MM.1S (cell line): ENCODE results near the gene GPHN.

Source experiments
- DNase-seq: peaks from one replicate; pipeline ENCODE4 v3.0.0-alpha.2; 2015
- H2AFZ ChIP-seq: fragments of 300-600 bp; sonication (generic); 2 replicates; pipeline ENCODE4 v1.6.0; 2016; ENCODE audit warnings: antibody characterized with exemption, low read length
- H3F3A ChIP-seq: fragments of 300-600 bp; sonication (generic); 2 replicates; pipeline ENCODE4 v1.6.1; 2016; ENCODE audit warnings: mild to moderate bottlenecking, antibody characterized with exemption, low read length, moderate library complexity, mixed read lengths; ENCODE audit not compliant: insufficient read depth
- H3K27ac ChIP-seq: fragments of 300-600 bp; sonication (generic); 2 replicates; pipeline ENCODE4 v1.5.1; 2016; ENCODE audit warnings: mild to moderate bottlenecking, low read length
- H3K27me3 ChIP-seq: fragments of 300-600 bp; sonication (generic); replicated peaks from 2 replicates; pipeline ENCODE4 v1.6.0; 2016; ENCODE audit warnings: low read length; ENCODE audit not compliant: insufficient read depth
- H3K36me3 ChIP-seq: fragments of 300-600 bp; sonication (generic); replicated peaks from 2 replicates; pipeline ENCODE4 v1.6.1; 2016; ENCODE audit warnings: mild to moderate bottlenecking, low read length, mixed read lengths; ENCODE audit not compliant: insufficient read depth
- H3K4me1 ChIP-seq: fragments of 300-600 bp; sonication (generic); 2 replicates; pipeline ENCODE4 v1.6.1; 2016; ENCODE audit warnings: low read length, mixed read lengths
- H3K4me2 ChIP-seq: fragments of 300-600 bp; sonication (generic); 2 replicates; pipeline ENCODE4 v1.6.0; 2016; ENCODE audit warnings: low read depth, low read length
- H3K4me3 ChIP-seq: fragments of 300-600 bp; sonication (generic); 2 replicates; pipeline ENCODE4 v1.5.1; 2016; ENCODE audit warnings: low read length, mixed read lengths
- H3K79me2 ChIP-seq: fragments of 300-600 bp; sonication (generic); 2 replicates; pipeline ENCODE4 v1.6.1; 2016; ENCODE audit warnings: mixed run types, low read length, mixed read lengths
- H3K9ac ChIP-seq: fragments of 300-600 bp; sonication (generic); 2 replicates; pipeline ENCODE4 v1.6.1; 2016; ENCODE audit warnings: low read length, mixed read lengths
- H3K9me2 ChIP-seq: fragments of 300-600 bp; sonication (generic); replicated peaks from 2 replicates; pipeline ENCODE4 v1.6.1; 2016; ENCODE audit warnings: mild to moderate bottlenecking, low read length, mixed read lengths; ENCODE audit not compliant: insufficient read depth
- H3K9me3 ChIP-seq: fragments of 300-600 bp; sonication (generic); replicated peaks from 2 replicates; pipeline ENCODE4 v1.6.1; 2016; ENCODE audit warnings: mild to moderate bottlenecking, low read length, mixed read lengths; ENCODE audit not compliant: insufficient read depth
- H4K20me1 ChIP-seq: fragments of 300-600 bp; sonication (generic); 2 replicates; pipeline ENCODE4 v1.6.1; 2016; ENCODE audit warnings: mild to moderate bottlenecking, low read length, moderate library complexity, mixed read lengths; ENCODE audit not compliant: insufficient read depth
- EZH2 ChIP-seq: fragments of 300-600 bp; sonication (generic); optimal IDR thresholded peaks from 2 replicates; pipeline ENCODE3; 2017; ENCODE audit warnings: low read depth, mild to moderate bottlenecking, antibody characterized with exemption, low read length, mixed read lengths
- EZH2phosphoT487 ChIP-seq: fragments of 300-600 bp; sonication (generic); IDR thresholded peaks from 2 replicates; pipeline ENCODE4 v1.6.1; 2018; ENCODE audit warnings: antibody characterized with exemption, low read length
- TF ChIP-seq, protein P1 (sequence below): fragments of 300-600 bp; sonication (generic); IDR thresholded peaks from 2 replicates; pipeline ENCODE4 v1.5.1; 2016; ENCODE audit warnings: antibody characterized with exemption, low read length, mixed read lengths

Gene GPHN

GRCh38 chr14:66696326-66696725 is 188.4 kb downstream of the GPHN start:
- TF ChIP-seq EZH2phosphoT487: no peak
- TF ChIP-seq EZH2: no peak
- TF ChIP-seq, protein P1, sequence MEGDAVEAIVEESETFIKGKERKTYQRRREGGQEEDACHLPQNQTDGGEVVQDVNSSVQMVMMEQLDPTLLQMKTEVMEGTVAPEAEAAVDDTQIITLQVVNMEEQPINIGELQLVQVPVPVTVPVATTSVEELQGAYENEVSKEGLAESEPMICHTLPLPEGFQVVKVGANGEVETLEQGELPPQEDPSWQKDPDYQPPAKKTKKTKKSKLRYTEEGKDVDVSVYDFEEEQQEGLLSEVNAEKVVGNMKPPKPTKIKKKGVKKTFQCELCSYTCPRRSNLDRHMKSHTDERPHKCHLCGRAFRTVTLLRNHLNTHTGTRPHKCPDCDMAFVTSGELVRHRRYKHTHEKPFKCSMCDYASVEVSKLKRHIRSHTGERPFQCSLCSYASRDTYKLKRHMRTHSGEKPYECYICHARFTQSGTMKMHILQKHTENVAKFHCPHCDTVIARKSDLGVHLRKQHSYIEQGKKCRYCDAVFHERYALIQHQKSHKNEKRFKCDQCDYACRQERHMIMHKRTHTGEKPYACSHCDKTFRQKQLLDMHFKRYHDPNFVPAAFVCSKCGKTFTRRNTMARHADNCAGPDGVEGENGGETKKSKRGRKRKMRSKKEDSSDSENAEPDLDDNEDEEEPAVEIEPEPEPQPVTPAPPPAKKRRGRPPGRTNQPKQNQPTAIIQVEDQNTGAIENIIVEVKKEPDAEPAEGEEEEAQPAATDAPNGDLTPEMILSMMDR: no peak
- no peak overlapping the region for H3K4me2 ChIP-seq
- no peaks in the 10 kb centered on the region for H3K9me3 ChIP-seq
- H3K36me3 ChIP-seq: no peaks in the 10 kb centered on the region
- H3K79me2 ChIP-seq: no peaks in the 10 kb centered on the region
- no peak overlapping the region for H2AFZ ChIP-seq
- no peaks in the 10 kb centered on the region for H3F3A ChIP-seq
- H4K20me1 ChIP-seq: no peaks in the 10 kb centered on the region
- H3K9me2 ChIP-seq: no peaks in the 10 kb centered on the region
- H3K4me3 ChIP-seq: no peak overlapping the region
- no peak overlapping the region for H3K9ac ChIP-seq
- no peak overlapping the region for H3K27ac ChIP-seq
- H3K27me3 ChIP-seq: no peaks in the 10 kb centered on the region
- no peak for DNase-seq
- no peaks in the 10 kb centered on the region for H3K4me1 ChIP-seq

GRCh38 chr14:66698503-66698902 is 190.6 kb downstream of the GPHN start:
- no peak overlapping the region for H3K27ac ChIP-seq
- H3K9me3 ChIP-seq: no peaks in the 10 kb centered on the region
- no peak overlapping the region for H3K4me3 ChIP-seq
- H3F3A ChIP-seq: no peaks in the 10 kb centered on the region
- no peaks in the 10 kb centered on the region for H3K79me2 ChIP-seq
- no peak overlapping the region for H3K9ac ChIP-seq
- H3K36me3 ChIP-seq: no peaks in the 10 kb centered on the region
- H4K20me1 ChIP-seq: no peaks in the 10 kb centered on the region
- H2AFZ ChIP-seq: no peak overlapping the region
- TF ChIP-seq, protein P1: no peak
- TF ChIP-seq EZH2 (no peak), EZH2phosphoT487 (no peak)
- H3K27me3 ChIP-seq: no peaks in the 10 kb centered on the region
- no peak overlapping the region for H3K4me2 ChIP-seq
- H3K4me1 ChIP-seq: no peaks in the 10 kb centered on the region
- no peak for DNase-seq
- H3K9me2 ChIP-seq: no peaks in the 10 kb centered on the region

DNA sequence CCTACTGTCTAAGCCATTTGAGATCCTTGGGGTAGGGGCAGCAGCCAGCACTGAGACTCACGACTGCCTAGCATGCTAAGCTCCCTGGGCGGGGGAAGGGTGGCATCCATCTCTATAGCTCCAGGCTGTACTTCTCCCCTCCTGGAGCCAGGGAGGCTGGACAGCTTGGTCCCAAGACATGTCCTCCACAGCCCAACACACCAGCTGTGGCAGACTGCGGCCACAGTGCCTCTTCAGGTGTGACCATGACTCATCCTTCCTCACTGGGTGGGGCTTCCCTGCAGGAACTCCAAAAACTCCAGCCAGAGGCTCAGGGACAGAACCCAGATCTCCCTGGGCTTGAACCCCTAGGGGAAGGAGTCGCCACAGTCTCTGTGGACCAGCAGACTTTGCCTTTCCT is 193.9 kb downstream of the GPHN start:
- Histone ChIP-seq H2AFZ (no peak overlapping the region), H3K27ac (no peak overlapping the region), H3K9me3 (no peaks in the 10 kb centered on the region), H3F3A (no peaks in the 10 kb centered on the region), H3K36me3 (no peaks in the 10 kb centered on the region), H3K9me2 (no peaks in the 10 kb centered on the region), H3K27me3 (no peaks in the 10 kb centered on the region), H3K9ac (no peak overlapping the region), H3K4me1 (no peaks in the 10 kb centered on the region), H3K79me2 (no peaks in the 10 kb centered on the region), H3K4me3 (no peak overlapping the region), H3K4me2 (no peak overlapping the region), H4K20me1 (no peaks in the 10 kb centered on the region)
- DNase-seq: no peak
- TF ChIP-seq, protein P1: no peak
- TF ChIP-seq EZH2phosphoT487: no peak
- no peak for TF ChIP-seq EZH2
